ENCODE results near the gene CHIC2. TPM values are rescaled to one million over a fixed set of nuclear protein-coding genes. Genes with fewer than 3 reads are reported as not detected.

Gene CHIC2
- total RNA-seq, 1 experiment from 2014 or later = 52.3 TPM

GRCh38 chr4:54004463-54004862 is 59.9 kb downstream of the CHIC2 start:
- Histone ChIP-seq H3K4me1 (ENCODE audit: insufficient read depth, low read length) (peaks cover 7% of the 10 kb centered on the region; the same call in 1 of the 2 replicates), H3K9me2 (replicated peaks; ENCODE audit: low read length) (no peaks in the 10 kb centered on the region), H3K79me2 (ENCODE audit: low read length) (no peaks in the 10 kb centered on the region), H3K4me2 (ENCODE audit: low read length) (no peak overlapping the region), H3K9ac (ENCODE audit: low read length) (no peak overlapping the region), H3K27ac (ENCODE audit: low read length) (no peak overlapping the region), H2AFZ (ENCODE audit: low read length) (no peak overlapping the region), H3K27me3 (ENCODE audit: low read length) (no peaks in the 10 kb centered on the region), H3K4me3 (ENCODE audit: low read length) (no peak overlapping the region), H3F3A (ENCODE audit: low read length, unreplicated experiment) (no peaks in the 10 kb centered on the region), H3K36me3 (ENCODE audit: low read depth, low read length) (no peaks in the 10 kb centered on the region), H3K9me3 (ENCODE audit: low read length) (no peaks in the 10 kb centered on the region), H4K20me1 (ENCODE audit: low read length) (no peaks in the 10 kb centered on the region)
- POLR2A ChIA-PET (ENCODE audit: unreplicated experiment) = no interaction called here
- DNase-seq (no peak), ATAC-seq (no peak)
- intact Hi-C loops (cut with micrococcal nuclease) = no loop called here
- CTCF ChIA-PET = no interaction called here
- no TSS peak for BruUV-seq (replicated peaks)
- TF ChIP-seq CTCF (conservative IDR thresholded peaks at IDR 0.05; ENCODE audit: low read depth, low read length) (no peak), EZH2phosphoT487 (IDR thresholded peaks at IDR 0.05; ENCODE audit: borderline replicate concordance, low read length) (no peak), EZH2 (IDR thresholded peaks at IDR 0.05; ENCODE audit: low read length, unreplicated experiment) (no peak)

GRCh38 chr4:54001668-54002365 is 62.6 kb downstream of the CHIC2 start:
- H3K4me2 ChIP-seq (ENCODE audit: low read length) = no peak overlapping the region
- H4K20me1 ChIP-seq (ENCODE audit: low read length) = no peaks in the 10 kb centered on the region
- ChIA-PET POLR2A (ENCODE audit: unreplicated experiment) (no interaction called here), CTCF (no interaction called here)
- peaks cover 3% of the 10 kb centered on the region; the same call in 1 of the 2 replicates for H3K4me1 ChIP-seq (ENCODE audit: insufficient read depth, low read length)
- ATAC-seq (no peak), DNase-seq (no peak)
- no peak for TF ChIP-seq EZH2 (IDR thresholded peaks at IDR 0.05; ENCODE audit: low read length, unreplicated experiment)
- TF ChIP-seq EZH2phosphoT487 (IDR thresholded peaks at IDR 0.05; ENCODE audit: borderline replicate concordance, low read length) = no peak
- TF ChIP-seq CTCF (conservative IDR thresholded peaks at IDR 0.05; ENCODE audit: low read depth, low read length) = no peak
- no peaks in the 10 kb centered on the region for H3K9me2 ChIP-seq (replicated peaks; ENCODE audit: low read length)
- intact Hi-C loops (cut with micrococcal nuclease) = no loop called here
- BruUV-seq (replicated peaks) = no TSS peak
- no peak overlapping the region for H3K9ac ChIP-seq (ENCODE audit: low read length)
- H3K36me3 ChIP-seq (ENCODE audit: low read depth, low read length) = no peaks in the 10 kb centered on the region
- no peak overlapping the region for H2AFZ ChIP-seq (ENCODE audit: low read length)
- H3K79me2 ChIP-seq (ENCODE audit: low read length) = no peaks in the 10 kb centered on the region
- H3K27me3 ChIP-seq (ENCODE audit: low read length) = no peaks in the 10 kb centered on the region
- no peaks in the 10 kb centered on the region for H3K9me3 ChIP-seq (ENCODE audit: low read length)
- no peak overlapping the region for H3K27ac ChIP-seq (ENCODE audit: low read length)
- H3K4me3 ChIP-seq (ENCODE audit: low read length) = no peak overlapping the region
- H3F3A ChIP-seq (ENCODE audit: low read length, unreplicated experiment) = no peaks in the 10 kb centered on the region

GRCh38 chr4:53997898-53998297 is 66.5 kb downstream of the CHIC2 start:
- TF ChIP-seq EZH2phosphoT487 (IDR thresholded peaks at IDR 0.05; ENCODE audit: borderline replicate concordance, low read length) (no peak), CTCF (conservative IDR thresholded peaks at IDR 0.05; ENCODE audit: low read depth, low read length) (no peak), EZH2 (IDR thresholded peaks at IDR 0.05; ENCODE audit: low read length, unreplicated experiment) (no peak)
- H3F3A ChIP-seq (ENCODE audit: low read length, unreplicated experiment) = no peaks in the 10 kb centered on the region
- H3K4me3 ChIP-seq (ENCODE audit: low read length) = no peak overlapping the region
- H3K9ac ChIP-seq (ENCODE audit: low read length) = no peak overlapping the region
- intact Hi-C loops (cut with micrococcal nuclease) = no loop called here
- DNase-seq (no peak), ATAC-seq (no peak)
- ChIA-PET POLR2A (ENCODE audit: unreplicated experiment) (no interaction called here), CTCF (no interaction called here)
- no peaks in the 10 kb centered on the region for H4K20me1 ChIP-seq (ENCODE audit: low read length)
- no peak overlapping the region for H2AFZ ChIP-seq (ENCODE audit: low read length)
- no peak overlapping the region for H3K27ac ChIP-seq (ENCODE audit: low read length)
- no peaks in the 10 kb centered on the region for H3K27me3 ChIP-seq (ENCODE audit: low read length)
- no peaks in the 10 kb centered on the region for H3K79me2 ChIP-seq (ENCODE audit: low read length)
- no peaks in the 10 kb centered on the region for H3K9me3 ChIP-seq (ENCODE audit: low read length)
- H3K4me1 ChIP-seq (ENCODE audit: insufficient read depth, low read length) = no peaks in the 10 kb centered on the region
- BruUV-seq (replicated peaks) = no TSS peak
- H3K4me2 ChIP-seq (ENCODE audit: low read length) = no peak overlapping the region
- H3K9me2 ChIP-seq (replicated peaks; ENCODE audit: low read length) = no peaks in the 10 kb centered on the region
- H3K36me3 ChIP-seq (ENCODE audit: low read depth, low read length) = no peaks in the 10 kb centered on the region

Data from PC-3 (cell line).